HUES64 (cell line): ENCODE measurements around the gene KCTD16.

ENCODE experiments used
- H3K27ac ChIP-seq: 2 replicates; pipeline ENCODE4 v1.7.0; 2013; ENCODE audit warnings: low read depth, low read length, inconsistent platforms
- H3K27me3 ChIP-seq: 2 replicates; pipeline ENCODE4 v1.6.1; 2013; ENCODE audit warnings: mild to moderate bottlenecking, low read length; ENCODE audit not compliant: insufficient read depth
- H3K36me3 ChIP-seq: 2 replicates; pipeline ENCODE4 v1.6.1; 2013; ENCODE audit warnings: mild to moderate bottlenecking, low read length; ENCODE audit not compliant: insufficient read depth
- H3K4me1 ChIP-seq: 2 replicates; pipeline ENCODE4 v1.6.1; 2013; ENCODE audit warnings: mild to moderate bottlenecking, low read length, moderate library complexity; ENCODE audit not compliant: insufficient read depth
- H3K4me3 ChIP-seq: 2 replicates; pipeline ENCODE4 v1.5.1; 2013; ENCODE audit warnings: mild to moderate bottlenecking, low read length, moderate library complexity
- H3K9ac ChIP-seq: 2 replicates; pipeline ENCODE4 v1.6.1; 2013; ENCODE audit warnings: mild to moderate bottlenecking, low read depth, low read length
- H3K9me3 ChIP-seq: 2 replicates; pipeline ENCODE4 v1.6.1; 2013; ENCODE audit warnings: low read depth, low read length; ENCODE audit not compliant: insufficient read depth
- WGBS: fragments of 150-250, 120-280 bp; methylation state at CpG from one replicate; pipeline ENCODE4 v1.1.7; 2013; ENCODE audit warnings: missing lambda C conversion rate; 5-methylcytosine and 5-hydroxymethylcytosine counted together

The KCTD16 gene

GRCh38 chr5:144374637-144375036 is 204.0 kb downstream of the KCTD16 start:
- WGBS: 100% methylated on average over 1 of the region's 1 CpG
- no peaks in the 10 kb centered on the region for H3K4me1 ChIP-seq
- no peak overlapping the region for H3K4me3 ChIP-seq

GRCh38 chr5:144377207-144377606 is 206.5 kb downstream of the KCTD16 start:
- Histone ChIP-seq H3K36me3 (no peaks in the 10 kb centered on the region), H3K4me1 (no peaks in the 10 kb centered on the region), H3K9me3 (no peaks in the 10 kb centered on the region), H3K27me3 (no peaks in the 10 kb centered on the region), H3K27ac (no peak overlapping the region), H3K9ac (no peak overlapping the region), H3K4me3 (no peak overlapping the region)

More at GRCh38 chr5:144374637-144375036, 204.0 kb downstream of the KCTD16 start:
- Histone ChIP-seq H3K27me3 (no peaks in the 10 kb centered on the region), H3K27ac (no peak overlapping the region), H3K36me3 (no peaks in the 10 kb centered on the region), H3K9ac (no peak overlapping the region), H3K9me3 (no peaks in the 10 kb centered on the region)

GRCh38 chr5:144378681-144379080 is 208.0 kb downstream of the KCTD16 start:
- Histone ChIP-seq H3K27ac (no peak overlapping the region), H3K4me1 (peaks cover 8% of the 10 kb centered on the region), H3K9ac (no peak overlapping the region), H3K9me3 (no peaks in the 10 kb centered on the region), H3K36me3 (no peaks in the 10 kb centered on the region), H3K27me3 (no peaks in the 10 kb centered on the region), H3K4me3 (no peak overlapping the region)
- WGBS: 89% methylated on average over 5 of the region's 5 CpGs

- Histone ChIP-seq H3K27me3 (no peaks in the 10 kb centered on the region), H3K9me3 (no peaks in the 10 kb centered on the region), H3K27ac (no peak overlapping the region), H3K4me1 (peaks cover 8% of the 10 kb centered on the region), H3K9ac (no peak overlapping the region), H3K4me3 (no peak overlapping the region), H3K36me3 (no peaks in the 10 kb centered on the region)
- WGBS: no CpG with 5 or more reads among the region's 1 CpG
These were observed 214.9 kb downstream of the KCTD16 start for GRCh38 chr5:144385597-144385996.

- Histone ChIP-seq H3K9ac (no peak overlapping the region), H3K27me3 (no peaks in the 10 kb centered on the region), H3K4me1 (peaks cover 8% of the 10 kb centered on the region), H3K36me3 (no peaks in the 10 kb centered on the region), H3K4me3 (no peak overlapping the region), H3K9me3 (no peaks in the 10 kb centered on the region), H3K27ac (no peak overlapping the region)
- WGBS: no CpG with 5 or more reads among the region's 1 CpG
These were observed 215.6 kb downstream of the KCTD16 start for GRCh38 chr5:144386315-144386714.

GRCh38 chr5:144390133-144390532 is 219.5 kb downstream of the KCTD16 start:
- Histone ChIP-seq H3K9ac (no peak overlapping the region), H3K36me3 (no peaks in the 10 kb centered on the region), H3K4me1 (no peaks in the 10 kb centered on the region), H3K4me3 (no peak overlapping the region), H3K9me3 (no peaks in the 10 kb centered on the region), H3K27me3 (no peaks in the 10 kb centered on the region), H3K27ac (no peak overlapping the region)
- WGBS: 63% methylated on average over 1 of the region's 1 CpG

GRCh38 chr5:144391044-144391443 is 220.4 kb downstream of the KCTD16 start:
- Histone ChIP-seq H3K4me1 (no peaks in the 10 kb centered on the region), H3K9me3 (no peaks in the 10 kb centered on the region), H3K4me3 (no peak overlapping the region), H3K9ac (no peak overlapping the region), H3K27me3 (no peaks in the 10 kb centered on the region), H3K27ac (no peak overlapping the region), H3K36me3 (no peaks in the 10 kb centered on the region)
- 91% methylated on average over 2 of the region's 2 CpGs for WGBS

- 94% methylated on average over 4 of the region's 4 CpGs for WGBS
These were observed 223.2 kb downstream of the KCTD16 start for GRCh38 chr5:144393641-144394435.

GRCh38 chr5:144395704-144396103 is 225.0 kb downstream of the KCTD16 start:
- Histone ChIP-seq H3K27me3 (no peaks in the 10 kb centered on the region), H3K36me3 (no peaks in the 10 kb centered on the region), H3K4me3 (no peak overlapping the region), H3K4me1 (no peaks in the 10 kb centered on the region), H3K9ac (no peak overlapping the region), H3K27ac (no peak overlapping the region), H3K9me3 (no peaks in the 10 kb centered on the region)
- 94% methylated on average over 1 of the region's 1 CpG for WGBS

More at GRCh38 chr5:144393641-144394435, 223.2 kb downstream of the KCTD16 start:
- Histone ChIP-seq H3K9me3 (no peaks in the 10 kb centered on the region), H3K4me3 (no peak overlapping the region), H3K36me3 (no peaks in the 10 kb centered on the region), H3K27me3 (no peaks in the 10 kb centered on the region), H3K4me1 (no peaks in the 10 kb centered on the region), H3K9ac (no peak overlapping the region), H3K27ac (no peak overlapping the region)

- H3K9me3 ChIP-seq: no peaks in the 10 kb centered on the region
- no peaks in the 10 kb centered on the region for H3K27me3 ChIP-seq
- WGBS: 99% methylated on average over 2 of the region's 2 CpGs
- no peak overlapping the region for H3K9ac ChIP-seq
- H3K27ac ChIP-seq: no peak overlapping the region
- H3K4me3 ChIP-seq: no peak overlapping the region
- no peaks in the 10 kb centered on the region; the same call in 1 of the 2 replicates for H3K4me1 ChIP-seq
- H3K36me3 ChIP-seq: no peaks in the 10 kb centered on the region
These were observed 232.4 kb downstream of the KCTD16 start for GRCh38 chr5:144403058-144403457.

- Histone ChIP-seq H3K4me1 (no peaks in the 10 kb centered on the region; the same call in 1 of the 2 replicates), H3K36me3 (no peaks in the 10 kb centered on the region), H3K4me3 (no peak overlapping the region), H3K9me3 (no peaks in the 10 kb centered on the region), H3K9ac (no peak overlapping the region), H3K27ac (no peak overlapping the region), H3K27me3 (no peaks in the 10 kb centered on the region)
- 100% methylated on average over 3 of the region's 4 CpGs for WGBS
These were observed 233.2 kb downstream of the KCTD16 start for GRCh38 chr5:144403817-144404420.
